ENCODE data around the gene GABRB3.
A peak's percentile ranks its signal among the peaks of the same experiment; 100 is the strongest.

Gene GABRB3

GRCh38 chr15:26771168-26771567 is 1.7 kb downstream of the GABRB3 start:
- Histone ChIP-seq H3K18ac (ENCODE audit: low read length) (no peak overlapping the region), H2AFZ (ENCODE audit: low read length) (no peak overlapping the region), H3K9ac (ENCODE audit: low read depth, low read length, poor library complexity) (no peak overlapping the region), H4K91ac (ENCODE audit: low read depth, low read length, poor library complexity) (no peak overlapping the region), H3K79me1 (ENCODE audit: low read depth, low read length) (peaks cover 2% of the 10 kb centered on the region), H3K36me3 (replicated peaks in 1 of 2; ENCODE audit: control insufficient read depth in 2 of 2, insufficient read depth in 2 of 2, low read length in 2 of 2) (no peaks in the 10 kb centered on the region), H2BK5ac (ENCODE audit: low read length) (no peak overlapping the region), H3K27me3 (ENCODE audit: control insufficient read depth in 3 of 3, insufficient read depth in 3 of 3, low read depth in 1 of 3, low read length in 3 of 3) (peaks cover 0 to 47% (median 0%) of the 10 kb centered on the region in 3 experiments), H2BK120ac (ENCODE audit: low read depth, low read length) (no peak overlapping the region), H2BK15ac (ENCODE audit: low read length) (no peak overlapping the region), H3K4me2 (ENCODE audit: insufficient read depth, low read length, poor library complexity, severe bottlenecking) (peak overlapping the region; percentile 55), H3K9me3 (replicated peaks in 1 of 2; ENCODE audit: control insufficient read depth in 2 of 2, insufficient read depth in 1 of 2, low read depth in 1 of 2, low read length in 2 of 2) (no peaks in the 10 kb centered on the region), H3K4me1 (ENCODE audit: control insufficient read depth in 2 of 2, insufficient read depth in 1 of 2, low read depth in 1 of 2, low read length in 2 of 2) (peaks cover 0 to 12% of the 10 kb centered on the region in 2 donors), H3K4me3 (ENCODE audit: low read length in 2 of 2) (peak overlapping the region in 1 of 2 donors; percentile 70), H3K4ac (ENCODE audit: low read length) (no peak overlapping the region), H3K14ac (ENCODE audit: low read length) (no peak overlapping the region), H3K23ac (ENCODE audit: low read depth, low read length, poor library complexity) (no peak overlapping the region), H2BK12ac (ENCODE audit: low read length) (no peak overlapping the region), H3K27ac (replicated peaks; ENCODE audit: low read length) (no peak overlapping the region), H2AK5ac (ENCODE audit: low read depth, low read length) (no peak overlapping the region), H4K8ac (ENCODE audit: low read depth, low read length) (no peak overlapping the region)
- DNase-seq (ENCODE audit: low spot score) = no peak
- WGBS, 2 donors (ENCODE audit: extremely low coverage in 2 of 2, insufficient read length in 2 of 2, insufficient replicate concordance in 1 of 2) = no CpG with 5 or more reads among the region's 10 CpGs

GRCh38 chr15:26767169-26767670 is 5.6 kb downstream of the GABRB3 start:
- peaks cover 0 to 12% of the 10 kb centered on the region in 2 donors for H3K4me1 ChIP-seq (ENCODE audit: control insufficient read depth in 2 of 2, insufficient read depth in 1 of 2, low read depth in 1 of 2, low read length in 2 of 2)
- no peaks in the 10 kb centered on the region for H3K9me3 ChIP-seq (replicated peaks in 1 of 2; ENCODE audit: control insufficient read depth in 2 of 2, insufficient read depth in 1 of 2, low read depth in 1 of 2, low read length in 2 of 2)
- no peaks in the 10 kb centered on the region for H3K36me3 ChIP-seq (replicated peaks in 1 of 2; ENCODE audit: control insufficient read depth in 2 of 2, insufficient read depth in 2 of 2, low read length in 2 of 2)
- no peak overlapping the region for H3K9ac ChIP-seq (ENCODE audit: low read depth, low read length, poor library complexity)
- WGBS, 2 donors (ENCODE audit: extremely low coverage in 2 of 2, insufficient read length in 2 of 2, insufficient replicate concordance in 1 of 2) = no CpG with 5 or more reads among the region's 5 CpGs
- peak overlapping the region; percentile 28 for H3K18ac ChIP-seq (ENCODE audit: low read length)
- no peak overlapping the region for H2BK5ac ChIP-seq (ENCODE audit: low read length)
- H4K91ac ChIP-seq (ENCODE audit: low read depth, low read length, poor library complexity) = no peak overlapping the region
- H2BK120ac ChIP-seq (ENCODE audit: low read depth, low read length) = no peak overlapping the region
- no peak overlapping the region for H3K4ac ChIP-seq (ENCODE audit: low read length)
- no peak overlapping the region for H2AK5ac ChIP-seq (ENCODE audit: low read depth, low read length)
- no peak overlapping the region for H2BK15ac ChIP-seq (ENCODE audit: low read length)
- H3K4me3 ChIP-seq (ENCODE audit: low read length in 2 of 2) = no peak overlapping the region
- H2AFZ ChIP-seq (ENCODE audit: low read length) = no peak overlapping the region
- H2BK12ac ChIP-seq (ENCODE audit: low read length) = no peak overlapping the region
- H3K23ac ChIP-seq (ENCODE audit: low read depth, low read length, poor library complexity) = no peak overlapping the region
- H3K79me1 ChIP-seq (ENCODE audit: low read depth, low read length) = no peaks in the 10 kb centered on the region
- H3K14ac ChIP-seq (ENCODE audit: low read length) = no peak overlapping the region
- H3K4me2 ChIP-seq (ENCODE audit: insufficient read depth, low read length, poor library complexity, severe bottlenecking) = peak overlapping the region; percentile 34
- no peak overlapping the region for H4K8ac ChIP-seq (ENCODE audit: low read depth, low read length)
- H3K27ac ChIP-seq (replicated peaks; ENCODE audit: low read length) = peak overlapping the region; percentile 26
- peak; percentile 56 for DNase-seq (ENCODE audit: low spot score)
- peaks cover 0 to 21% (median 0%) of the 10 kb centered on the region in 3 experiments for H3K27me3 ChIP-seq (ENCODE audit: control insufficient read depth in 3 of 3, insufficient read depth in 3 of 3, low read depth in 1 of 3, low read length in 3 of 3)

- H3K27me3 ChIP-seq (ENCODE audit: control insufficient read depth in 3 of 3, insufficient read depth in 3 of 3, low read depth in 1 of 3, low read length in 3 of 3) = peaks cover 0 to 11% (median 0%) of the 10 kb centered on the region in 3 experiments
- H3K4me2 ChIP-seq (ENCODE audit: insufficient read depth, low read length, poor library complexity, severe bottlenecking) = no peak overlapping the region
- H4K8ac ChIP-seq (ENCODE audit: low read depth, low read length) = no peak overlapping the region
- no peak overlapping the region for H3K9ac ChIP-seq (ENCODE audit: low read depth, low read length, poor library complexity)
- H4K91ac ChIP-seq (ENCODE audit: low read depth, low read length, poor library complexity) = no peak overlapping the region
- H3K4ac ChIP-seq (ENCODE audit: low read length) = no peak overlapping the region
- no peak overlapping the region for H3K4me3 ChIP-seq (ENCODE audit: low read length in 2 of 2)
- no peak overlapping the region for H2BK120ac ChIP-seq (ENCODE audit: low read depth, low read length)
- H3K14ac ChIP-seq (ENCODE audit: low read length) = no peak overlapping the region
- no peak overlapping the region for H2BK15ac ChIP-seq (ENCODE audit: low read length)
- H3K9me3 ChIP-seq (replicated peaks in 1 of 2; ENCODE audit: control insufficient read depth in 2 of 2, insufficient read depth in 1 of 2, low read depth in 1 of 2, low read length in 2 of 2) = no peaks in the 10 kb centered on the region
- no peak for DNase-seq (ENCODE audit: low spot score)
- no peak overlapping the region for H2BK12ac ChIP-seq (ENCODE audit: low read length)
- no peak overlapping the region for H2AK5ac ChIP-seq (ENCODE audit: low read depth, low read length)
- no peaks in the 10 kb centered on the region for H3K36me3 ChIP-seq (replicated peaks in 1 of 2; ENCODE audit: control insufficient read depth in 2 of 2, insufficient read depth in 2 of 2, low read length in 2 of 2)
- no peaks in the 10 kb centered on the region for H3K79me1 ChIP-seq (ENCODE audit: low read depth, low read length)
- H3K23ac ChIP-seq (ENCODE audit: low read depth, low read length, poor library complexity) = no peak overlapping the region
- no peak overlapping the region for H3K27ac ChIP-seq (replicated peaks; ENCODE audit: low read length)
- H2AFZ ChIP-seq (ENCODE audit: low read length) = no peak overlapping the region
- no CpG with 5 or more reads among the region's 1 CpG for whole genome bisulfite sequencing, 2 donors (ENCODE audit: extremely low coverage in 2 of 2, insufficient read length in 2 of 2, insufficient replicate concordance in 1 of 2)
- no peak overlapping the region for H2BK5ac ChIP-seq (ENCODE audit: low read length)
- no peak overlapping the region for H3K18ac ChIP-seq (ENCODE audit: low read length)
- H3K4me1 ChIP-seq (ENCODE audit: control insufficient read depth in 2 of 2, insufficient read depth in 1 of 2, low read depth in 1 of 2, low read length in 2 of 2) = peaks cover 0 to 10% of the 10 kb centered on the region in 2 donors
Measured at GRCh38 chr15:26766262-26766661, 6.6 kb downstream of the GABRB3 start.

- no peak overlapping the region for H3K27ac ChIP-seq (replicated peaks; ENCODE audit: low read length)
- no peak overlapping the region for H3K18ac ChIP-seq (ENCODE audit: low read length)
- H2BK120ac ChIP-seq (ENCODE audit: low read depth, low read length) = no peak overlapping the region
- H3K4me3 ChIP-seq (ENCODE audit: low read length in 2 of 2) = no peak overlapping the region
- no peaks in the 10 kb centered on the region for H3K27me3 ChIP-seq (ENCODE audit: control insufficient read depth in 3 of 3, insufficient read depth in 3 of 3, low read depth in 1 of 3, low read length in 3 of 3)
- WGBS, 2 donors (ENCODE audit: extremely low coverage in 2 of 2, insufficient read length in 2 of 2, insufficient replicate concordance in 1 of 2) = no CpG with 5 or more reads among the region's 5 CpGs
- H3K4me2 ChIP-seq (ENCODE audit: insufficient read depth, low read length, poor library complexity, severe bottlenecking) = no peak overlapping the region
- H3K4ac ChIP-seq (ENCODE audit: low read length) = no peak overlapping the region
- DNase-seq (ENCODE audit: low spot score) = no peak
- H3K23ac ChIP-seq (ENCODE audit: low read depth, low read length, poor library complexity) = no peak overlapping the region
- H3K9me3 ChIP-seq (replicated peaks in 1 of 2; ENCODE audit: control insufficient read depth in 2 of 2, insufficient read depth in 1 of 2, low read depth in 1 of 2, low read length in 2 of 2) = no peaks in the 10 kb centered on the region
- H3K4me1 ChIP-seq (ENCODE audit: control insufficient read depth in 2 of 2, insufficient read depth in 1 of 2, low read depth in 1 of 2, low read length in 2 of 2) = peaks cover 0 to 11% of the 10 kb centered on the region in 2 donors
- no peak overlapping the region for H4K91ac ChIP-seq (ENCODE audit: low read depth, low read length, poor library complexity)
- no peak overlapping the region for H2AK5ac ChIP-seq (ENCODE audit: low read depth, low read length)
- H2BK12ac ChIP-seq (ENCODE audit: low read length) = no peak overlapping the region
- H3K36me3 ChIP-seq (replicated peaks in 1 of 2; ENCODE audit: control insufficient read depth in 2 of 2, insufficient read depth in 2 of 2, low read length in 2 of 2) = no peaks in the 10 kb centered on the region
- H3K14ac ChIP-seq (ENCODE audit: low read length) = no peak overlapping the region
- H2AFZ ChIP-seq (ENCODE audit: low read length) = no peak overlapping the region
- H3K79me1 ChIP-seq (ENCODE audit: low read depth, low read length) = no peaks in the 10 kb centered on the region
- H2BK5ac ChIP-seq (ENCODE audit: low read length) = no peak overlapping the region
- H3K9ac ChIP-seq (ENCODE audit: low read depth, low read length, poor library complexity) = no peak overlapping the region
- H4K8ac ChIP-seq (ENCODE audit: low read depth, low read length) = no peak overlapping the region
- H2BK15ac ChIP-seq (ENCODE audit: low read length) = no peak overlapping the region
Measured at GRCh38 chr15:26759986-26760385, 12.9 kb downstream of the GABRB3 start.

All from neuronal stem cell (in vitro differentiated cells).